ENCODE results near the gene MSL3B.

MSL3B gene

DNA sequence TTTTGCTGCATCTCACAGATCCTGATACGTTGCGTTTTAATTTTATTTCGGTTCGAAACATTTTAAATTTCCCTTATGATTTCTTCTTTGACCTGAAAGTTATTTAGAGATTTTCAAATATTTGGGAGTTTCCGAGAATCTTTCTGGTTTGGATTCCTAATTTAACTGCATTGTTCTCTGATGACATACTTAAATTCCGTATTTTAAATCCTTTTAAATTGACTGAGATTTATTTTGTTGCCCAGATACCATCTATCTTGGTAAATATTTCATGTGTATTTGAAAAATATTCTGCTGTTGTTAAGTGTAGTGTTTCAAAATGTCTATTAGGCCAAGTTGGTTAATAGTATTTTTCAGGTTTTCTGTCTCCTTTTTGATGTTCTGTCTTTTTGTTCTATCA, 52.3 kb downstream of the MSL3B start:
- no peak for DNase-seq

Data from fibroblast of skin of right quadriceps (primary cell).